OCI-LY1 (cell line): ENCODE data around the gene CLDN5.

ENCODE experiments used
- H2AFZ ChIP-seq: fragments of 200-600 bp; sonication (generic), shearing (Covaris generic); 2 replicates; pipeline ENCODE4 v1.6.0; 2014; ENCODE audit warnings: antibody characterized with exemption, mild to moderate bottlenecking, low read length
- H3F3A ChIP-seq: fragments of 200-600 bp; sonication (generic), shearing (Covaris generic); 2 replicates; pipeline ENCODE4 v1.6.0; 2014; ENCODE audit warnings: mild to moderate bottlenecking, antibody characterized with exemption, low read length, moderate library complexity; ENCODE audit not compliant: insufficient read depth
- H3K27ac ChIP-seq: fragments of 200-600 bp; sonication (generic); 2 replicates; pipeline ENCODE4 v1.5.1; 2014; ENCODE audit warnings: low read length, mixed run types, mild to moderate bottlenecking, low read depth; ENCODE audit not compliant: poor library complexity, severe bottlenecking
- H3K27me3 ChIP-seq: fragments of 200-600 bp; sonication (generic); 2 replicates; pipeline ENCODE4 v1.6.0; 2014; ENCODE audit warnings: antibody characterized with exemption, mild to moderate bottlenecking, low read length, moderate library complexity; ENCODE audit not compliant: insufficient read depth
- H3K36me3 ChIP-seq: fragments of 200-600 bp; sonication (generic); 2 replicates; pipeline ENCODE4 v1.6.1; 2014; ENCODE audit warnings: mild to moderate bottlenecking, antibody characterized with exemption, low read length, moderate library complexity, mixed read lengths; ENCODE audit not compliant: insufficient read depth
- H3K4me1 ChIP-seq: fragments of 200-600 bp; sonication (generic); 2 replicates; pipeline ENCODE4 v1.5.1; 2014; ENCODE audit warnings: mild to moderate bottlenecking, low read length, moderate library complexity; ENCODE audit not compliant: insufficient read depth, severe bottlenecking
- H3K4me2 ChIP-seq: fragments of 200-600 bp; sonication (generic), shearing (Covaris generic); 2 replicates; pipeline ENCODE4 v1.6.1; 2014; ENCODE audit warnings: low read length
- H3K4me3 ChIP-seq: fragments of 200-600 bp; sonication (generic); 2 replicates; pipeline ENCODE4 v1.5.1; 2014; ENCODE audit warnings: low read length, low read depth, mild to moderate bottlenecking, mixed read lengths; ENCODE audit not compliant: poor library complexity, severe bottlenecking
- H3K79me2 ChIP-seq: fragments of 200-600 bp; shearing (Covaris generic); 2 replicates; pipeline ENCODE4 v1.6.1; 2016; ENCODE audit warnings: mixed run types, low read length, mixed read lengths; ENCODE audit not compliant: insufficient read depth
- H3K9ac ChIP-seq: fragments of 200-600 bp; sonication (generic), shearing (Covaris generic); 2 replicates; pipeline ENCODE4 v1.6.1; 2014; ENCODE audit warnings: mild to moderate bottlenecking, low read length, mixed read lengths
- H3K9me2 ChIP-seq: fragments of 200-600 bp; sonication (generic), shearing (Covaris generic); 2 replicates; pipeline ENCODE4 v1.6.1; 2014; ENCODE audit warnings: low read depth, mild to moderate bottlenecking, low read length, mixed read lengths
- H3K9me3 ChIP-seq: fragments of 200-600 bp; shearing (Covaris generic); 2 replicates; pipeline ENCODE4 v1.6.1; 2014; ENCODE audit warnings: low read length, mixed read lengths
- H4K20me1 ChIP-seq: fragments of 200-600 bp; sonication (generic), shearing (Covaris generic); 2 replicates; pipeline ENCODE4 v1.6.0; 2016; ENCODE audit warnings: mild to moderate bottlenecking, low read length; ENCODE audit not compliant: insufficient read depth
- CTCF ChIP-seq: fragments of 200-600 bp; sonication (generic), shearing (Covaris generic); IDR thresholded peaks from 2 replicates; pipeline ENCODE4 v1.5.1; 2017; ENCODE audit warnings: mild to moderate bottlenecking, antibody characterized with exemption, low read length, moderate library complexity, mixed read lengths
- EZH2 ChIP-seq: fragments of 200-600 bp; sonication (generic), shearing (Covaris generic); IDR thresholded peaks from 2 replicates; pipeline ENCODE4 v1.8.0; 2017; ENCODE audit warnings: borderline replicate concordance, mixed run types, mild to moderate bottlenecking, antibody characterized with exemption, low read length, moderate library complexity, mixed read lengths

CLDN5 gene

GRCh38 chr22:19517919-19518611 is 6.1 kb downstream of the CLDN5 start:
- H3K27ac ChIP-seq = no peak overlapping the region
- peaks cover 39% of the 10 kb centered on the region for H3K36me3 ChIP-seq

GRCh38 chr22:19517171-19517500 is 7.1 kb downstream of the CLDN5 start:
- Histone ChIP-seq H3K9me2 (no peaks in the 10 kb centered on the region), H3K9ac (no peak overlapping the region), H4K20me1 (no peaks in the 10 kb centered on the region), H2AFZ (no peak overlapping the region), H3K4me2 (no peak overlapping the region), H3K27me3 (no peaks in the 10 kb centered on the region), H3K79me2 (no peaks in the 10 kb centered on the region), H3K36me3 (peaks cover 49% of the 10 kb centered on the region), H3K9me3 (no peaks in the 10 kb centered on the region), H3K27ac (no peak overlapping the region), H3K4me1 (no peaks in the 10 kb centered on the region), H3K4me3 (no peak overlapping the region), H3F3A (no peaks in the 10 kb centered on the region)
- TF ChIP-seq CTCF = no peak

More at GRCh38 chr22:19517919-19518611, 6.1 kb downstream of the CLDN5 start:
- Histone ChIP-seq H3K4me1 (no peaks in the 10 kb centered on the region), H4K20me1 (no peaks in the 10 kb centered on the region), H3K9me3 (no peaks in the 10 kb centered on the region), H2AFZ (no peak overlapping the region), H3F3A (no peaks in the 10 kb centered on the region), H3K9ac (no peak overlapping the region), H3K79me2 (no peaks in the 10 kb centered on the region), H3K4me2 (no peak overlapping the region), H3K27me3 (no peaks in the 10 kb centered on the region), H3K9me2 (no peaks in the 10 kb centered on the region), H3K4me3 (no peak overlapping the region)
- TF ChIP-seq CTCF (no peak), EZH2 (no peak)

- Histone ChIP-seq H3K36me3 (peaks cover 54% of the 10 kb centered on the region), H3K4me3 (no peak overlapping the region), H3K9me3 (no peaks in the 10 kb centered on the region), H2AFZ (no peak overlapping the region), H3K79me2 (no peaks in the 10 kb centered on the region), H3K4me1 (no peaks in the 10 kb centered on the region), H3K4me2 (no peak overlapping the region), H3K9ac (no peak overlapping the region), H3F3A (no peaks in the 10 kb centered on the region), H4K20me1 (no peaks in the 10 kb centered on the region), H3K9me2 (no peaks in the 10 kb centered on the region), H3K27me3 (no peaks in the 10 kb centered on the region), H3K27ac (no peak overlapping the region)
- TF ChIP-seq CTCF (no peak), EZH2 (no peak)
Measured at GRCh38 chr22:19516378-19517170, 7.6 kb downstream of the CLDN5 start.
